ENCODE results near the gene CCT6A.
A peak's percentile ranks its signal among the peaks of the same experiment; 100 is the strongest.
"Not testable (repeated sequence)": the region's sequence is repeated elsewhere in the genome, so short reads cannot be mapped to it uniquely, and the experiment has no call there.

Gene CCT6A

DNA sequence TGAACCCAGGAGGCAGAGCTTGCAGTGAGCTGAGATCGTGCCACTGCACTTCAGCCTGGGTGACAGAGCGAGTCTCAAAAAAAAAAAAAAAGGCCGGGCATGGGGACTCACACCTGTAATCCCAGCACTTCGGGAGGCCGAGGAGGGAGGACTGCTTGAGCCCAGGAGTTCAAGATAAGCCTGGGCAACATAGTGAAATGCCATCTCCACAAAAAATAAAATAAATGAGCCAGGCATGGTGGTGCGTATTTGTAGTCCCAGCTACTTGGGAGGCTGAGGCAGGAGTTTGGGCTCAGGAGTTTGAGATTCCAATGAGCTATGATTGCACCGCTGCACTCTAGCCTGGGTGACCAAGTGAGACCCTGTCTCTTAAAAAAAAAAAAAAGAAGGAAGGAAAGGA lies 19.0 kb upstream of the CCT6A start:
- ChIA-PET CTCF (interaction anchor here (0.5 to 0.6 kb wide), 2 partner anchors 206 to 480 kb away, joined by 3 read pairs; no protein-coding TSS in a partner anchor), POLR2A (interaction anchor here (1.0 to 1.1 kb wide), 2 partner anchors 15 to 18 kb away, joined by 3 to 11 read pairs; partner anchors contain the start of genes CCT6A and PSPH)
- H3K4me1 ChIP-seq (ENCODE audit: control insufficient read depth, insufficient read depth, low read length); H3K27ac ChIP-seq (ENCODE audit: extremely low read depth, low read depth, low read length); H3K9me3 ChIP-seq (ENCODE audit: control insufficient read depth, insufficient read depth, low read depth, low read length); H3K4me3 ChIP-seq (ENCODE audit: low read depth, low read length): not testable (repeated sequence)
- peaks cover 24 to 38% of the 10 kb centered on the region in 2 experiments; a peak in 2 of 3 replicates for H3K36me3 ChIP-seq (ENCODE audit: control insufficient read depth in 2 of 2, insufficient read depth in 1 of 2, low read length in 2 of 2)

DNA sequence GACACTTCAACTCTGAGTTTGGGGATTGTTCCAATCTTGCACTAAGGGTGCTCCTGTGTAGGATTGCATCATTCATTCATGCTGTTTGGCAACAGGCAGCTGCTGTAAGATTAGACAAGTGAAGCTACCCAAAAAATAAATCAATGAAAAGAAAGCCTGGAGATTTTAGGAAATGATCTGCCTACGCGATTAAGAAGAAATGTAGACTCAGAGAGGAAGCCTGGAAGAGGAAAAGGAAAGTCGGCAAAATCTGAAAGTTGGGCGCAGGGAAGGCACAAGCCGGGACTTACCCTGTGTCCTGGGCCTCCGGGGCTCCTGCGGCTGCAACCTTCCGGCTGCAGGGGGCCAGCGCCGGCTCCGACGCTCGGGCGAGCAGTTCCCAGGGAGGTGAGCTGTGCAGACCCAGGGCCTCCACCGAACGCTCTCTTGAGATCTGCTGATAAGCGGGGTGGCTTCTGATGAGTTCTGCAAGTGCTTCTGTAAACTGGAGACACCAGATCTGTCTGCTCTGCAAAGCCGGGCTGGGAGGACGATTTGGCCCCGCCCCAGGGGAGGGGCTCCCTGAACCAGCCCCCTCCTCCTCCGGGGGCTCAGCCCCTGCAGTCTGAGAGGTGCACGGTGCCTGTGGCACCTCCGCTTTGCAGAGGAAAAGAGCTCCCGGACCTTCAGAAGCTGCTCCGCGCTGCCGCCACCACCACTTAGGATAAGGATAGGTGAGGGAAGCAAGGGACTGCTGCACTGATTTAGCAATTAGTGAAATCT lies 17.7 kb upstream of the CCT6A start:
- Histone ChIP-seq H3K36me3 (ENCODE audit: control insufficient read depth in 2 of 2, insufficient read depth in 1 of 2, low read length in 2 of 2) (peaks cover 15 to 29% of the 10 kb centered on the region in 2 experiments; a peak in 2 of 3 replicates), H3K27ac (ENCODE audit: extremely low read depth, low read depth, low read length) (peak overlapping the region; percentile 57), H3K4me3 (ENCODE audit: low read depth, low read length) (peak overlapping the region; percentile 55), H3K9me3 (ENCODE audit: control insufficient read depth, insufficient read depth, low read depth, low read length) (no peaks in the 10 kb centered on the region), H3K4me1 (ENCODE audit: control insufficient read depth, insufficient read depth, low read length) (no peaks in the 10 kb centered on the region)
- ChIA-PET CTCF (interaction anchor here (0.6 to 0.8 kb wide), 3 partner anchors 18 to 55 kb away, joined by 3 to 5 read pairs (median 5); no protein-coding TSS in a partner anchor), POLR2A (interaction anchor here (0.6 to 3.0 kb wide), 22 partner anchors 10 to 1291 kb away, joined by 3 to 78 read pairs (median 4); partner anchors contain the start of genes CCT6A, MRPS17, PSPH and SUMF2)
- TF ChIP-seq, protein P1, sequence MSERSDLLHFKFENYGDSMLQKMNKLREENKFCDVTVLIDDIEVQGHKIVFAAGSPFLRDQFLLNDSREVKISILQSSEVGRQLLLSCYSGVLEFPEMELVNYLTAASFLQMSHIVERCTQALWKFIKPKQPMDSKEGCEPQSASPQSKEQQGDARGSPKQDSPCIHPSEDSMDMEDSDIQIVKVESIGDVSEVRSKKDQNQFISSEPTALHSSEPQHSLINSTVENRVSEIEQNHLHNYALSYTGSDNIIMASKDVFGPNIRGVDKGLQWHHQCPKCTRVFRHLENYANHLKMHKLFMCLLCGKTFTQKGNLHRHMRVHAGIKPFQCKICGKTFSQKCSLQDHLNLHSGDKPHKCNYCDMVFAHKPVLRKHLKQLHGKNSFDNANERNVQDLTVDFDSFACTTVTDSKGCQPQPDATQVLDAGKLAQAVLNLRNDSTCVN (tag by site-specific recombination; optimal IDR thresholded peaks at IDR 0.05), result peak; percentile 28
- TF ChIP-seq GFI1B (tag by site-specific recombination; IDR thresholded peaks at IDR 0.05) (peak; percentile 26; the same call in 1 of the 2 replicates), ZBTB20 (tag by site-specific recombination; IDR thresholded peaks at IDR 0.05) (peak; percentile 86), GLIS1 (tag by site-specific recombination; IDR thresholded peaks at IDR 0.05) (peak; percentile 72), ZNF366 (tag by site-specific recombination; conservative IDR thresholded peaks at IDR 0.05) (peak; percentile 33; the same call in 1 of the 2 replicates), ZNF354C (tag by site-specific recombination; IDR thresholded peaks at IDR 0.05; ENCODE audit: borderline replicate concordance, low read depth) (no peak), ZNF16 (tag by site-specific recombination; IDR thresholded peaks at IDR 0.05; ENCODE audit: low read depth) (no peak), SCRT2 (tag by site-specific recombination; IDR thresholded peaks at IDR 0.05) (peak; percentile 84), ZBTB8A (tag by site-specific recombination; IDR thresholded peaks at IDR 0.05) (peak; percentile 60; the same call in 1 of the 2 replicates), SP7 (tag by site-specific recombination; IDR thresholded peaks at IDR 0.05) (no peak), SP3 (tag by site-specific recombination; IDR thresholded peaks at IDR 0.05) (peak; percentile 67), OSR2 (tag by site-specific recombination; IDR thresholded peaks at IDR 0.05) (peak; percentile 95), ZNF335 (tag by site-specific recombination; conservative IDR thresholded peaks at IDR 0.05) (peak; percentile 94), ZBTB1 (tag by site-specific recombination; IDR thresholded peaks at IDR 0.05) (no peak), IKZF3 (tag by site-specific recombination; IDR thresholded peaks at IDR 0.05) (peak; percentile 50; the same call in 1 of the 2 replicates), SP2 (tag by site-specific recombination; IDR thresholded peaks at IDR 0.05) (peak; percentile 69), PRDM1 (tag by site-specific recombination; IDR thresholded peaks at IDR 0.05) (peak; percentile 52), ZEB2 (tag by site-specific recombination; IDR thresholded peaks at IDR 0.05) (peak; percentile 34; the same call in 1 of the 2 replicates), ZNF2 (tag by site-specific recombination; IDR thresholded peaks at IDR 0.05) (peak; percentile 24; the same call in 1 of the 2 replicates), KLF8 (tag by site-specific recombination; IDR thresholded peaks at IDR 0.05) (peak; percentile 62; the same call in 1 of the 2 replicates), SETDB1 (IDR thresholded peaks at IDR 0.05; ENCODE audit: insufficient read length, low read length) (no peak), GLIS2 (tag by site-specific recombination; IDR thresholded peaks at IDR 0.05) (peak; percentile 78; the same call in 1 of the 2 replicates), ZXDB (tag by site-specific recombination; IDR thresholded peaks at IDR 0.05) (peak; percentile 97)
- TF ChIP-seq, protein P2, sequence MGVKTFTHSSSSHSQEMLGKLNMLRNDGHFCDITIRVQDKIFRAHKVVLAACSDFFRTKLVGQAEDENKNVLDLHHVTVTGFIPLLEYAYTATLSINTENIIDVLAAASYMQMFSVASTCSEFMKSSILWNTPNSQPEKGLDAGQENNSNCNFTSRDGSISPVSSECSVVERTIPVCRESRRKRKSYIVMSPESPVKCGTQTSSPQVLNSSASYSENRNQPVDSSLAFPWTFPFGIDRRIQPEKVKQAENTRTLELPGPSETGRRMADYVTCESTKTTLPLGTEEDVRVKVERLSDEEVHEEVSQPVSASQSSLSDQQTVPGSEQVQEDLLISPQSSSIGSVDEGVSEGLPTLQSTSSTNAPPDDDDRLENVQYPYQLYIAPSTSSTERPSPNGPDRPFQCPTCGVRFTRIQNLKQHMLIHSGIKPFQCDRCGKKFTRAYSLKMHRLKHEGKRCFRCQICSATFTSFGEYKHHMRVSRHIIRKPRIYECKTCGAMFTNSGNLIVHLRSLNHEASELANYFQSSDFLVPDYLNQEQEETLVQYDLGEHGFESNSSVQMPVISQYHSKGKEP (tag by site-specific recombination; IDR thresholded peaks at IDR 0.05), result peak; percentile 27; the same call in 1 of the 2 replicates
- TF ChIP-seq, protein P3, sequence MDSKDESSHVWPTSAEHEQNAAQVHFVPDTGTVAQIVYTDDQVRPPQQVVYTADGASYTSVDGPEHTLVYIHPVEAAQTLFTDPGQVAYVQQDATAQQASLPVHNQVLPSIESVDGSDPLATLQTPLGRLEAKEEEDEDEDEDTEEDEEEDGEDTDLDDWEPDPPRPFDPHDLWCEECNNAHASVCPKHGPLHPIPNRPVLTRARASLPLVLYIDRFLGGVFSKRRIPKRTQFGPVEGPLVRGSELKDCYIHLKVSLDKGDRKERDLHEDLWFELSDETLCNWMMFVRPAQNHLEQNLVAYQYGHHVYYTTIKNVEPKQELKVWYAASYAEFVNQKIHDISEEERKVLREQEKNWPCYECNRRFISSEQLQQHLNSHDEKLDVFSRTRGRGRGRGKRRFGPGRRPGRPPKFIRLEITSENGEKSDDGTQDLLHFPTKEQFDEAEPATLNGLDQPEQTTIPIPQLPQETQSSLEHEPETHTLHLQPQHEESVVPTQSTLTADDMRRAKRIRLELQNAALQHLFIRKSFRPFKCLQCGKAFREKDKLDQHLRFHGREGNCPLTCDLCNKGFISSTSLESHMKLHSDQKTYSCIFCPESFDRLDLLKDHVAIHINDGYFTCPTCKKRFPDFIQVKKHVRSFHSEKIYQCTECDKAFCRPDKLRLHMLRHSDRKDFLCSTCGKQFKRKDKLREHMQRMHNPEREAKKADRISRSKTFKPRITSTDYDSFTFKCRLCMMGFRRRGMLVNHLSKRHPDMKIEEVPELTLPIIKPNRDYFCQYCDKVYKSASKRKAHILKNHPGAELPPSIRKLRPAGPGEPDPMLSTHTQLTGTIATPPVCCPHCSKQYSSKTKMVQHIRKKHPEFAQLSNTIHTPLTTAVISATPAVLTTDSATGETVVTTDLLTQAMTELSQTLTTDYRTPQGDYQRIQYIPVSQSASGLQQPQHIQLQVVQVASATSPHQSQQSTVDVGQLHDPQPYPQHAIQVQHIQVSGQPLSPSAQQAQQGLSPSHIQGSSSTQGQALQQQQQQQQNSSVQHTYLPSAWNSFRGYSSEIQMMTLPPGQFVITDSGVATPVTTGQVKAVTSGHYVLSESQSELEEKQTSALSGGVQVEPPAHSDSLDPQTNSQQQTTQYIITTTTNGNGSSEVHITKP (tag by site-specific recombination; IDR thresholded peaks at IDR 0.05), result peak; percentile 79
- TF ChIP-seq, protein P4, sequence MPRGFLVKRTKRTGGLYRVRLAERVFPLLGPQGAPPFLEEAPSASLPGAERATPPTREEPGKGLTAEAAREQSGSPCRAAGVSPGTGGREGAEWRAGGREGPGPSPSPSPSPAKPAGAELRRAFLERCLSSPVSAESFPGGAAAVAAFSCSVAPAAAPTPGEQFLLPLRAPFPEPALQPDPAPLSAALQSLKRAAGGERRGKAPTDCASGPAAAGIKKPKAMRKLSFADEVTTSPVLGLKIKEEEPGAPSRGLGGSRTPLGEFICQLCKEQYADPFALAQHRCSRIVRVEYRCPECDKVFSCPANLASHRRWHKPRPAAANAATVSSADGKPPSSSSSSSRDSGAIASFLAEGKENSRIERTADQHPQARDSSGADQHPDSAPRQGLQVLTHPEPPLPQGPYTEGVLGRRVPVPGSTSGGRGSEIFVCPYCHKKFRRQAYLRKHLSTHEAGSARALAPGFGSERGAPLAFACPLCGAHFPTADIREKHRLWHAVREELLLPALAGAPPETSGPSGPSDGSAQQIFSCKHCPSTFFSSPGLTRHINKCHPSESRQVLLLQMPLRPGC (tag by site-specific recombination; IDR thresholded peaks at IDR 0.05), result no peak
